Rectal smooth muscle tissue (tissue), 1 donor: ENCODE data around the gene RBFOX1.

Experiments used
- H3K27ac ChIP-seq: one replicate; pipeline ENCODE4 v1.7.0; 2013; ENCODE audit warnings: low read depth, low read length, inconsistent platforms
- H3K27me3 ChIP-seq: one replicate; pipeline ENCODE4 v1.7.0; 2013; ENCODE audit warnings: low read length; ENCODE audit not compliant: control insufficient read depth, insufficient read depth
- H3K36me3 ChIP-seq: one replicate; pipeline ENCODE4 v1.7.0; 2013; ENCODE audit warnings: low read length; ENCODE audit not compliant: control insufficient read depth, insufficient read depth
- H3K4me1 ChIP-seq: one replicate; pipeline ENCODE4 v1.7.0; 2013; ENCODE audit warnings: low read length; ENCODE audit not compliant: control insufficient read depth, insufficient read depth
- H3K4me3 ChIP-seq: one replicate; pipeline ENCODE4 v1.7.0; 2013; ENCODE audit warnings: low read length
- H3K9ac ChIP-seq: one replicate; pipeline ENCODE4 v1.7.0; 2013; ENCODE audit warnings: low read length

RBFOX1 gene

GRCh38 chr16:7736138-7736665, 403.6 kb downstream of the RBFOX1 start:
- H3K27ac ChIP-seq, result no peak overlapping the region
- no peak overlapping the region for H3K9ac ChIP-seq
- H3K27me3 ChIP-seq, result no peaks in the 10 kb centered on the region
- H3K36me3 ChIP-seq, result no peaks in the 10 kb centered on the region
- no peak overlapping the region for H3K4me3 ChIP-seq
- no peaks in the 10 kb centered on the region for H3K4me1 ChIP-seq

DNA sequence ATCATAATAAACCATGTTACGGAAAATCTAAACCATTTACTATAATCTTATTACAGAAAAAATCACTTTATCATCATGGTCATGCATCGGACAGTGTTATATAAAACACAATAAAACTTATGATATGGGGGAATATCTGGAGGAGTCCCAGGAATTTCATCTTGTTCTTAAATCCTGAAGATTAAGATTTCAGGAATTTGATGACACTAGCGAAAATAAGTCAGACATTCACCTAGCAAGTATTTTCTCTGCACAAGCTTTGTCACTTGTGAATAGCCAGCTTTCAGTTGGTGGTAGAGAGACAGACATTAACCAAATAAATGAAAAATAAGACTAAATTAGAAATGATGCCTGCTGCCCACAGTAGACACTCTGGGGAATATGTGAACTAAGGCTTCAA, 410.0 kb downstream of the RBFOX1 start:
- Histone ChIP-seq H3K4me3 (no peak overlapping the region), H3K27ac (no peak overlapping the region), H3K27me3 (no peaks in the 10 kb centered on the region), H3K4me1 (no peaks in the 10 kb centered on the region), H3K36me3 (no peaks in the 10 kb centered on the region), H3K9ac (no peak overlapping the region)

DNA sequence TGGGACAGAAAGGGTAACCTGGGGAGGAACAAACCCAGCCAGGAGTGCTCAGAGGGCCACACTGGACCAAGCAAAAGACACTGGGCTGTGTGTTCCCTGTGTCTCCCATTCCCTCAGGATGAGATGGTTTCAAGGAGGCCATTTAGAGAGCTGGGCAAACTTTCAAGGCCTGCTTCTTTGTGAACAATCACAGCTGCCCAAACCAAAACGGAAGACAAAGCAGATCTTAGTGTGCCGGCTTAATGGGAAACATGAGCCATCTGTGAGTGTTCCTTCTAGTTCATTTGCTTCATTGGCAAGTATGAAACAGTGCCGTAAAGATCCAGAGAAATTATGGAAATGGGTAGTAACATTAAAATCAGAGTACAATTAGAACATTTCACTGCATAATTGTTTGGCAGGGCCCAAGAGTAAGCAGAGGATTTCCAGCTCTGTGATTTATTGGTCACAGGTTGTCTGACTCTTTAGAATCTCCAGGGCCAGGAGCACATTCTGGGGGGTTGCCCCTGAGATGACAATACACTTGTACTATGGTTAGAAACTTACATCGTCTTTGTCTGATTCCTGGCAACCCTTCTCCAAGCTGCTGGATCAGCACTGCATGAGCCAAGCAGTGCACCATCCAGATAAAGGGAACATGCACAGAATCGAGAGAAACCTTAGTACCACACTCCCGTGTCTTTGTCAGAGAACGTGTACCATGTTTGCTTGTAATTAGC, 412.1 kb downstream of the RBFOX1 start:
- Histone ChIP-seq H3K27ac (no peak overlapping the region), H3K9ac (no peak overlapping the region), H3K36me3 (no peaks in the 10 kb centered on the region), H3K4me1 (no peaks in the 10 kb centered on the region), H3K4me3 (no peak overlapping the region), H3K27me3 (no peaks in the 10 kb centered on the region)

DNA sequence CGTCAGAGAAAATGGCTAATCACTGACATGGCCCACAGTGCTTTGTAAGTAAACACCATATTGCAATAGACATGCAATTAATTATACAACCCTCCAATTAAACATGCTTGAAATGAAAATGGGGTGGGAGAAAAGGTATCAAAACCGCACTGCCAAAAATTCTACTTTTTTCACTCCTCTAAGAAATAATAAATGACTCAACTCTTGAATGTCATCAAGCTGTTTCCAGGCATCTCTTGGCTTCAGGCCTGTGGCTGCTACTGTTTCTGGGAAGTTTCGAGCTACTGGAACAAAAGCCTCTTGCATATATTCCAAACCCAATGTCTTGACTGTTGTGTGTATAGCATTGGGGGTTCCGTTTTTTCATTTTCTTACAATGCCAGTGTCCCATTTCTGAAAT, 412.6 kb downstream of the RBFOX1 start:
- Histone ChIP-seq H3K36me3 (no peaks in the 10 kb centered on the region), H3K4me1 (no peaks in the 10 kb centered on the region), H3K4me3 (no peak overlapping the region), H3K27me3 (no peaks in the 10 kb centered on the region), H3K27ac (no peak overlapping the region), H3K9ac (no peak overlapping the region)

- Histone ChIP-seq H3K9ac (no peak overlapping the region), H3K27me3 (no peaks in the 10 kb centered on the region), H3K4me1 (no peaks in the 10 kb centered on the region), H3K27ac (no peak overlapping the region), H3K36me3 (no peaks in the 10 kb centered on the region), H3K4me3 (no peak overlapping the region)
Measured at GRCh38 chr16:7746941-7747340, 414.3 kb downstream of the RBFOX1 start.

GRCh38 chr16:7748522-7748921, 415.9 kb downstream of the RBFOX1 start:
- no peaks in the 10 kb centered on the region for H3K27me3 ChIP-seq
- no peaks in the 10 kb centered on the region for H3K4me1 ChIP-seq
- no peak overlapping the region for H3K27ac ChIP-seq
- no peak overlapping the region for H3K4me3 ChIP-seq
- H3K9ac ChIP-seq, result no peak overlapping the region
- no peaks in the 10 kb centered on the region for H3K36me3 ChIP-seq

DNA sequence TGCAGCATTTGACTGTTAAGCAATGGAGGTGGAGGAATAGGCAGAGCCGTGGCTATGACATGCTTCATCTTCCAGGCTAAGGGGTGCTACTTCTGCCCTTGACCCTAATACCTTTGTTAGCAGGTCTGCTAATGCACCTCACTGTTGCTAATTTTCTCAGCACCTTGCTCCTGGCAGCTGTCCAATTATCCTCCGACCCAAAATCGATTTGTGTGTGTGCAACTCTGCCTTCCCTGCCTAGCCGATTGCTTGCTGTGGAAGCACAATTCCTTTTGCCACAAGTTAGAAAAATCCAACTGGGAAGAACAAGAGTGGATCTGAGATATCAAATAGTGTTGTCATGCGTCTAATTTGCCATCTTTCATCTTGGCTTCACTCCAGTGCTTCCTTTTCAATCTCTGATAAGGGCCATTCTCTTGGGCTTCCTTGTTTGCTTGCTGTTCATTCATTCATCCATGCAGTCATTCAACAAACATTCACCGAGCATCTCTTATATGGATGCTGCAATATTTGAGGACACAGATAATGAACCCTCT, 422.8 kb downstream of the RBFOX1 start:
- H3K4me3 ChIP-seq, result no peak overlapping the region
- no peaks in the 10 kb centered on the region for H3K27me3 ChIP-seq
- H3K4me1 ChIP-seq, result no peaks in the 10 kb centered on the region
- H3K9ac ChIP-seq, result no peak overlapping the region
- H3K36me3 ChIP-seq, result no peaks in the 10 kb centered on the region
- no peak overlapping the region for H3K27ac ChIP-seq
